Endothelial cell of umbilical vein (primary cell): ENCODE data around the gene CNDP1. TPM values are rescaled to one million over a fixed set of nuclear protein-coding genes. Genes with fewer than 3 reads are reported as not detected.
"Not testable (repeated sequence)": the region's sequence is repeated elsewhere in the genome, so short reads cannot be mapped to it uniquely, and the experiment has no call there.

Source experiments
- BruUV-seq: library from RNA; stranded (reverse); fragments of 400-500 nt; replicated peaks from 2 replicates; lab custom pipeline; 2021; lab: Mats Ljungman, UMichigan
- CTCF ChIA-PET: fragments of 300-600, 350-600 bp; sonication (Branson Sonifier 250); formaldehyde crosslinking; loops from one replicate; lab custom pipeline; 2021; ENCODE audit warnings: antibody characterized with exemption, inconsistent platforms; lab: Charles Lee
- POLR2A ChIA-PET: fragments of 300-600, 350-600 bp; sonication (Branson Sonifier 250); formaldehyde crosslinking; loops from one replicate; lab custom pipeline; 2021; ENCODE audit warnings: antibody characterized with exemption, inconsistent platforms; lab: Charles Lee
- DNase-seq: peaks from one replicate; pipeline ENCODE4 v3.0.0-alpha.2; 2011; ENCODE audit warnings: low read depth, low spot score
- FAIRE-seq: peaks from 2 replicates; lab custom pipeline; 2011; peaks lifted over from hg19 to GRCh38; lab: Jason Lieb, UNC
- H2AFZ ChIP-seq: 2 replicates; pipeline ENCODE4 v1.6.0; 2012; ENCODE audit warnings: low read depth, low read length, control low read depth, inconsistent platforms
- H3K27ac ChIP-seq: 2 replicates; pipeline ENCODE4 v1.5.1; 2011; ENCODE audit warnings: low read depth, mild to moderate bottlenecking, control low read depth, low read length, moderate library complexity; ENCODE audit not compliant: insufficient read depth
- H3K27me3 ChIP-seq, 2 experiments: 2 replicates each; pipeline versions ENCODE4 v1.6.0 to v1.6.1; 2011; ENCODE audit warnings: low read length in 2 of 2, mixed read lengths in 1 of 2; ENCODE audit not compliant: control insufficient read depth in 2 of 2, insufficient read depth in 2 of 2
- H3K36me3 ChIP-seq, 2 experiments: 2 replicates in 1 of 2; 3 replicates in 1 of 2; pipeline ENCODE4 v1.5.1; 2011; ENCODE audit warnings: low read length in 2 of 2, mild to moderate bottlenecking in 1 of 2, moderate library complexity in 1 of 2; ENCODE audit not compliant: control insufficient read depth in 2 of 2, insufficient read depth in 2 of 2; ENCODE audit errors: extremely low read depth in 1 of 2
- H3K4me1 ChIP-seq: 3 replicates; pipeline ENCODE4 v1.5.1; 2011; ENCODE audit warnings: mild to moderate bottlenecking, low read length; ENCODE audit not compliant: control insufficient read depth, insufficient read depth; ENCODE audit errors: extremely low read depth
- H3K4me2 ChIP-seq: 2 replicates; pipeline ENCODE4 v1.6.1; 2011; ENCODE audit warnings: low read length, control low read depth, mixed read lengths; ENCODE audit not compliant: insufficient read depth
- H3K4me3 ChIP-seq, 3 experiments: fragments of 200-600 bp in 1 of 3; sonication (generic), shearing (Covaris generic) in 1 of 3; replicated peaks in 1 of 3; 2 replicates each; pipeline ENCODE4 v1.5.1; 2011 to 2016; ENCODE audit warnings: control low read depth in 3 of 3, low read length in 3 of 3, mild to moderate bottlenecking in 2 of 3, inconsistent platforms in 1 of 3, low read depth in 1 of 3, moderate library complexity in 1 of 3; ENCODE audit not compliant: insufficient read depth in 1 of 3
- H3K79me2 ChIP-seq: 2 replicates; pipeline ENCODE4 v1.6.0; 2012; ENCODE audit warnings: low read length, inconsistent platforms; ENCODE audit not compliant: control insufficient read depth, insufficient read depth
- H3K9ac ChIP-seq: replicated peaks from 2 replicates; pipeline ENCODE3; 2011; ENCODE audit warnings: low read length, control low read depth; ENCODE audit not compliant: insufficient read depth; ENCODE audit errors: extremely low read depth
- H3K9me1 ChIP-seq: replicated peaks from 3 replicates; pipeline ENCODE4 v1.6.0; 2011; ENCODE audit warnings: mild to moderate bottlenecking, low read length; ENCODE audit not compliant: control insufficient read depth, insufficient read depth; ENCODE audit errors: extremely low read depth
- H3K9me3 ChIP-seq: replicated peaks from 2 replicates; pipeline ENCODE4 v1.5.1; 2012; ENCODE audit warnings: low read length, inconsistent platforms; ENCODE audit not compliant: control insufficient read depth, insufficient read depth
- H4K20me1 ChIP-seq: replicated peaks from 2 replicates; pipeline ENCODE3; 2011; ENCODE audit warnings: mild to moderate bottlenecking, low read length; ENCODE audit not compliant: control insufficient read depth, insufficient read depth; ENCODE audit errors: extremely low read depth
- CTCF ChIP-seq, 2 donors: IDR thresholded peaks; 1 replicate in 1 of 2; 2 replicates in 1 of 2; pipeline ENCODE4 v1.5.1; 2011; ENCODE audit warnings: low read length in 2 of 2, mild to moderate bottlenecking in 2 of 2, moderate library complexity in 2 of 2, control low read depth in 1 of 2, inconsistent platforms in 1 of 2, low read depth in 1 of 2; ENCODE audit not compliant: insufficient read depth in 1 of 2; ENCODE audit errors: extremely low read depth in 1 of 2
- EZH2 ChIP-seq: IDR thresholded peaks from 2 replicates; pipeline ENCODE4 v1.6.1; 2012; ENCODE audit warnings: borderline replicate concordance, low read depth, mild to moderate bottlenecking, moderate library complexity, low read length, inconsistent platforms; ENCODE audit not compliant: severe bottlenecking
- GATA2 ChIP-seq: IDR thresholded peaks from 2 replicates; pipeline ENCODE4 v1.7.0; 2011; ENCODE audit warnings: low read depth, mild to moderate bottlenecking, moderate library complexity, mixed read lengths, low read length; ENCODE audit not compliant: insufficient read length, insufficient read depth
- MAX ChIP-seq: IDR thresholded peaks from 2 replicates; pipeline ENCODE4 v1.6.1; 2011; ENCODE audit not compliant: insufficient read depth, insufficient read length
- MYC ChIP-seq: IDR thresholded peaks from one replicate; pipeline ENCODE4 v1.6.1; 2011; ENCODE audit warnings: mild to moderate bottlenecking, low read depth, low read length
- POLR2A ChIP-seq: IDR thresholded peaks from 2 replicates; pipeline ENCODE4 v1.6.1; 2012; ENCODE audit warnings: low read depth, mild to moderate bottlenecking, control low read depth, low read length
- POLR2AphosphoS5 ChIP-seq: IDR thresholded peaks from 2 replicates; pipeline ENCODE4 v1.6.1; 2012; ENCODE audit warnings: low read depth, mild to moderate bottlenecking, control low read depth, low read length, moderate library complexity; ENCODE audit not compliant: insufficient read depth
- dilution Hi-C: fragments of 300-500 bp; cut with MboI; formaldehyde crosslinking; loops from one replicate; pipeline ENCODE4 v1.15.0; 2019; ENCODE audit warnings: low sequenced_read_pairs; ENCODE audit not compliant: extremely low pct_ligation_motif_present
- intact Hi-C: fragments of 100-400 bp; cut with micrococcal nuclease; formaldehyde crosslinking; loops from one replicate; pipeline ENCODE4 v1.10.0; 2022
- polyA plus RNA-seq, 4 experiments: library from polyadenylated mRNA; depleted of rRNA in 3 of 4; stranded (reverse) in 3 of 4; unstranded in 1 of 4; fragments of >200 nt; gene quantifications; 2 replicates each; pipeline versions ENCODE4 v1.2.1 to v1.2.3, GENCODE V29; 2011 to 2012; ENCODE audit warnings: missing spikeins in 1 of 4
- total RNA-seq: library from RNA; stranded (reverse); gene quantifications from 2 replicates; pipeline ENCODE4 v1.2.3, GENCODE V29; 2021

The CNDP1 gene
- total and polyA plus RNA-seq, 2 donors (not counting 3 experiments of a cell fraction or from before 2014, with no cell fraction given) = not detected

- ChIA-PET POLR2A (no interaction called here), CTCF (interaction anchor here (2.6 kb wide), 1 partner anchor 11 kb away, joined by 9 read pairs; no protein-coding TSS in a partner anchor)
- Histone ChIP-seq H3K9me1 (no peaks in the 10 kb centered on the region), H2AFZ (no peak overlapping the region), H3K27me3 (no peaks in the 10 kb centered on the region), H3K4me3 (no peak overlapping the region), H3K9ac (no peak overlapping the region), H3K27ac (no peak overlapping the region), H3K9me3 (no peaks in the 10 kb centered on the region), H3K4me2 (no peak overlapping the region), H4K20me1 (no peaks in the 10 kb centered on the region), H3K79me2 (no peaks in the 10 kb centered on the region), H3K4me1 (no peaks in the 10 kb centered on the region), H3K36me3 (no peaks in the 10 kb centered on the region)
- no peak for TF ChIP-seq EZH2
- no peak for TF ChIP-seq MYC
- no peak for TF ChIP-seq POLR2AphosphoS5
- TF ChIP-seq POLR2A = no peak
- TF ChIP-seq MAX = no peak
- DNase-seq = no peak
- intact Hi-C loops (no loop called here), dilution Hi-C loops (no loop called here)
- no peak for FAIRE-seq
- BruUV-seq = no TSS peak
These were observed 28.5 kb downstream of the CNDP1 start for GRCh38 chr18:74562775-74563174.

GRCh38 chr18:74563999-74564398, 29.7 kb downstream of the CNDP1 start:
- H4K20me1 ChIP-seq = no peaks in the 10 kb centered on the region
- no peaks in the 10 kb centered on the region for H3K79me2 ChIP-seq
- TF ChIP-seq POLR2A = no peak
- TF ChIP-seq CTCF (IDR thresholded peaks at IDR 0.05; ENCODE audit: extremely low read depth in 1 of 2, insufficient read depth in 1 of 2, low read depth in 1 of 2, low read length in 2 of 2) = no peak
- no peak for TF ChIP-seq MYC
- no peak for TF ChIP-seq GATA2
- no peak for TF ChIP-seq MAX
- TF ChIP-seq EZH2 = no peak
- no peak for DNase-seq
- dilution Hi-C loops = no loop called here
- no peaks in the 10 kb centered on the region for H3K27me3 ChIP-seq
- no peaks in the 10 kb centered on the region for H3K9me3 ChIP-seq
- no peaks in the 10 kb centered on the region for H3K9me1 ChIP-seq
- POLR2A ChIA-PET = no interaction called here
- H3K9ac ChIP-seq = no peak overlapping the region
- no peak overlapping the region for H3K27ac ChIP-seq
- no peaks in the 10 kb centered on the region for H3K36me3 ChIP-seq
- H3K4me1 ChIP-seq = no peaks in the 10 kb centered on the region
- no peak for FAIRE-seq
- no peak overlapping the region for H3K4me3 ChIP-seq
- no TSS peak for BruUV-seq
- no peak overlapping the region for H3K4me2 ChIP-seq
- intact Hi-C loops = no loop called here
- H2AFZ ChIP-seq = no peak overlapping the region
- CTCF ChIA-PET = interaction anchor here (1.1 to 2.9 kb wide), 2 partner anchors 12 to 221 kb away, joined by 3 to 9 read pairs; no protein-coding TSS in a partner anchor

- BruUV-seq, H3K27me3 ChIP-seq, POLR2A ChIA-PET, H3K4me3 ChIP-seq, H3K4me2 ChIP-seq, dilution Hi-C loops, H3K27ac ChIP-seq, H2AFZ ChIP-seq, H3K9me1 ChIP-seq, H3K79me2 ChIP-seq, FAIRE-seq, H3K4me1 ChIP-seq, DNase-seq, H3K9me3 ChIP-seq, intact Hi-C loops, H3K9ac ChIP-seq, H3K36me3 ChIP-seq, H4K20me1 ChIP-seq: not testable (repeated sequence)
- CTCF ChIA-PET = interaction anchor here (2.9 kb wide), 1 partner anchor 13 kb away, joined by 9 read pairs; no protein-coding TSS in a partner anchor
These were observed 30.9 kb downstream of the CNDP1 start for GRCh38 chr18:74565164-74565563.
